Right cardiac atrium (tissue), 5 donors: ENCODE measurements around the gene SLC9A5. TPM values are rescaled to one million over a fixed set of nuclear protein-coding genes. Genes with fewer than 3 reads are reported as not detected.
A peak's percentile ranks its signal among the peaks of the same experiment; 100 is the strongest.

Experiments used
- ATAC-seq, 2 donors: fragments of 200-7000 bp; cut with Tn5 transposase; one replicate each; pipeline versions ENCODE4 v1.8.0 to v1.9.1; 2020; ENCODE audit warnings: moderate library complexity in 2 of 2, mild to moderate bottlenecking in 1 of 2
- DNase-seq, 3 donors: peaks; one replicate each; pipeline ENCODE4 v3.0.0-alpha.2; 2020
- H3K27ac ChIP-seq: one replicate; pipeline ENCODE4 v1.5.1; 2013; ENCODE audit warnings: mild to moderate bottlenecking, low read length, control low read depth, moderate library complexity
- H3K27me3 ChIP-seq: one replicate; pipeline ENCODE4 v1.6.1; 2013; ENCODE audit not compliant: control insufficient read depth, insufficient read depth
- H3K4me1 ChIP-seq: one replicate; pipeline ENCODE4 v1.6.1; 2013; ENCODE audit warnings: low read length; ENCODE audit not compliant: control insufficient read depth, insufficient read depth
- H3K4me3 ChIP-seq: one replicate; pipeline ENCODE4 v1.5.1; 2013; ENCODE audit warnings: low read length, control low read depth
- H3K9me3 ChIP-seq: one replicate; pipeline ENCODE4 v1.6.1; 2013; ENCODE audit warnings: low read length; ENCODE audit not compliant: control insufficient read depth
- WGBS: extraction: QIAGEN DNeasy Blood & Tissue Kit; methylation state at CpG from one replicate; pipeline ENCODE4 v1.1.7; 2013; 5-methylcytosine and 5-hydroxymethylcytosine counted together
- intact Hi-C, 4 donors: fragments of 100-400 bp; cut with DNase I; formaldehyde crosslinking; loops; one replicate each; pipeline versions ENCODE4 v1.11.0 to v1.14.0; 2022 to 2023
- polyA plus RNA-seq: library from polyadenylated mRNA; stranded (reverse); fragments of 200-250 nt; gene quantifications from one replicate; pipeline ENCODE4 v1.2.3, GENCODE V29; 2013
- total RNA-seq, 4 donors: library from RNA; stranded (reverse); fragmentation: NEBNext Ultra II Directional; extraction: Animal tissue kit (Norgen Biotek cat#: 25700); gene quantifications; one replicate each; pipeline ENCODE4 v1.2.1, GENCODE V29; 2021
- donor health status: healthy with polysubstance abuse.
- donor health status: DM: no; HTN: yes; CAD: no.
- donor health status: DM: no; HTN: no; CAD: no.
- donor health status: DM: no; HTN: yes; CAD: no; lungs with severe emphysema.
- donor health status: DM: yes; HTN: yes; CAD: no.

SLC9A5 gene
- total and polyA plus RNA-seq, 5 donors: 1.9 to 2.9 (median 2.3) TPM

DNA sequence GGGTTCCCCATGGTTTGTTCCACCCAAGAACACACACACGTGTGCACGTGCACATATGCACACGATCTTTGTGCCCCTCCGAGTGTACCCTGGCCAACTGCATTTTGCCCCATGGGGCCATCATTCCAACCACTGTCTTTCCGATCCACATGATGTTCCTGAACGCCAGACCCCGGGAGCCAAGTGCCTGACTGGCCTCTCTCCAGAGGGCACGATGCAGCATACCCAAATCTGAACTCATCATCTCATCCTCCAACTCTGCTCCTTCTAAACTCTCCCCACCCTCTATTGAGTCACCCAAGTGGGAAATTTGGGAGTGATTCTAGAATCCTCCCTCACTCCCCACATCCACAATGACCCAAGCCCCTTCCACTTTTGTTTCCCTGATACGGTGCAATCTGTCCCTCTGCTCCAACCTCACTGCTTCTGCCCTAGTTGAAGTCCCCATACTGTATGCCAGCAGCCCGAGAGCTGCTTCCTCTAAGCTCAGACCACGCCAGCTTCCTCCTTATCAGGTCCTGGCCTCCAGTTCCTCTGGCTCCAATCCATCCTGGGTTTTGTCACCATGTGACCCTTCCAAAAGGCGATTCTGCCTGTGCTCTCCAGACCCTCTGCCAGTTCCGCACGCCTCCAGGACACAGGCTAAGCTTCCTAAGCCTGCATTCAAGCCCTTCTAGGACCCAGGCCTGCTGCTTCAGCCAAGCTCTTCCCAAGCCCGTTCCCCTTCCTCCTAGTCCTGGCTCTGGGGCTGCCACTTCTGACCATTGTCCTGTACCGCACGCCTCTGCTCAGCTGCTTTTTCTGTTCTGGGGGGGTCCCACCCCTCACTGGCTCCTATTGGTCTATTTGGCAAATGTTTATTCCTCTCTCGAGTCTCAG, 31.9 kb upstream of the SLC9A5 start:
- Histone ChIP-seq H3K27me3 (no peaks in the 10 kb centered on the region), H3K4me1 (peaks cover 14% of the 10 kb centered on the region), H3K4me3 (no peak overlapping the region), H3K9me3 (no peaks in the 10 kb centered on the region), H3K27ac (peak overlapping the region; percentile 93)
- 24% methylated on average over 18 of the region's 18 CpGs for WGBS
- DNase-seq (peak; percentile 81 to 90 (median 88)), ATAC-seq (peak; percentile 91)
- intact Hi-C loops: no loop called here

GRCh38 chr16:67223992-67224391, 24.8 kb upstream of the SLC9A5 start:
- WGBS: 56% methylated on average over 3 of the region's 3 CpGs
- Histone ChIP-seq H3K9me3 (no peaks in the 10 kb centered on the region), H3K27me3 (no peaks in the 10 kb centered on the region), H3K27ac (no peak overlapping the region), H3K4me3 (no peak overlapping the region), H3K4me1 (peaks cover 9% of the 10 kb centered on the region)
- intact Hi-C loops: no loop called here
- DNase-seq: peak in 1 of 3 donors; percentile 12
- ATAC-seq: no peak

DNA sequence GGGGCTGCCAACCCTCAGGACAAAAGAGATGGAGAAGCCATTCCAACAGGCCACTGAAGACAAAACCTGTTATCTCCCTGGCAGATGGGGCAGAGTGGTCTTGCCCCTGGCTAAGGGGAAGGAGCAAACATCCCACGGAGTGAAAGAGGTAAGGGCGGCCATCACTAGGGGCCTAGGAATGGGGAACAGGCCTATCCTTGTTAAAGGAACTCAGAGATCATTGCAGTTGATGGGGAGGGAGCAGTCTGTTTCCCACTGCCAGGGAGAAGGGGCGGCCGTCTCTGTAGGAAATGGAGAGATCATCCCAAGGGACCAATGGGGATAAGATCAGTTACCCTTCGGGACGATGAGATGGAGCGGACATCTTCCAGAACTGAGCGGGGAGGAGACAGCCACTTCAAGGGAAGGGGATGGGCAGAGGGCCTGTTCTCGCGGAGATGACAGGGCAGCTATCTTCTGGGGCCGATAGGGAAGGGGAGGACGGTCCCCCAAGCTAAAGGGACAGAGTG, 22.4 kb upstream of the SLC9A5 start:
- ATAC-seq (no peak), DNase-seq (no peak)
- no peaks in the 10 kb centered on the region for H3K9me3 ChIP-seq
- H3K4me1 ChIP-seq: peaks cover 9% of the 10 kb centered on the region
- H3K27me3 ChIP-seq: no peaks in the 10 kb centered on the region
- peak overlapping the region; percentile 92 for H3K4me3 ChIP-seq
- 11% methylated on average over 12 of the region's 12 CpGs for WGBS
- peak overlapping the region; percentile 76 for H3K27ac ChIP-seq
- intact Hi-C loops: loop anchor here in 1 of 4 donors (5.0 kb wide), 1 partner anchor 34 kb away; the partner anchor contains the start of genes E2F4 and EXOC3L1

DNA sequence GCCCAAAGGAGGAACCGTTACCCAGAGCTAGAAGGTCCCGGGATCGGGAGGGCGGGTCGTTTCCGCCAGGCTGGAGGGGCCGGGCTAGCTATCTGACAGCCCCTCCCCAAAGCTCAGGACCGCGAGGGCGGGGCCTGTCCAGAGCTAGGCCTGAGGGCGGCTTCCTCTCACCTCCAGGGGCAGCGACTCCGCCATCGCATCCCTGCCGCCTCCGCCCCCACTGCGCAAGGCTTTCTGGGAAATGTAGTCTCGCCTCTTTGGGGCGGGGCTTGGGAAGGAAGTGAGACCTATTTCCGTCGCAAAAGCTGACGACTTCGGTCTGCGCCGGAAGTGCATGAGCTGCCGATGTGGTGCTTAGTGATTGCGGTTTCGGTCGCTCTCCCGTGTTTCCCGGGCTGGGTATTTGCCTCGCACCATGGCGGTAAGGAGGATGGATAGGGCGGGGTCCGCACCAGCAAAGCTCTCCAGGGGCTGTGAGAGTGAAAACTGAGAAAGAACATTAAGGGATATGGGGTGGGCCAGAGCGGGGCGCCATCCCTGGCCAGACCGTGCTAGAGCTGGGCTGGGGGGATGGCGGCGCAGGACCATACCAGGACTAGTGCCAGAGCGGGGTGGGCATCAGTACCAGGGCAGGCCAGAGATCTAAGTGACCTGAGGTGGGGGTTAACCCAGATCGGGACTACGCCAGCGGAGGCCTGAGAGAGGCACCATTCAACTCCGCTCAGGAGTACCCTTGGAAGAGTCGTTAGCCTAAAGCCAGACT, 21.8 kb upstream of the SLC9A5 start, which contains the start of gene TMEM208:
TSS of gene TMEM208 (plus strand) at position 327 of the 763 bp plus-strand sequence. CDS start at position 416, 89 bp downstream.
- DNase-seq (peak; percentile 99), ATAC-seq (peak; percentile 97)
- H3K4me1 ChIP-seq: peaks cover 9% of the 10 kb centered on the region
- peak within 1 kb of the TSS; percentile 92 for H3K4me3 ChIP-seq
- H3K9me3 ChIP-seq: no peaks in the 10 kb centered on the region
- H3K27me3 ChIP-seq: no peaks in the 10 kb centered on the region
- H3K27ac ChIP-seq: peak within 1 kb of the TSS; percentile 76
- intact Hi-C loops: loop anchor here in 1 of 4 donors (5.0 kb wide), 1 partner anchor 35 kb away; the partner anchor contains the start of genes E2F4 and EXOC3L1
- WGBS: under 1% methylated on average over 46 of the region's 46 CpGs

DNA sequence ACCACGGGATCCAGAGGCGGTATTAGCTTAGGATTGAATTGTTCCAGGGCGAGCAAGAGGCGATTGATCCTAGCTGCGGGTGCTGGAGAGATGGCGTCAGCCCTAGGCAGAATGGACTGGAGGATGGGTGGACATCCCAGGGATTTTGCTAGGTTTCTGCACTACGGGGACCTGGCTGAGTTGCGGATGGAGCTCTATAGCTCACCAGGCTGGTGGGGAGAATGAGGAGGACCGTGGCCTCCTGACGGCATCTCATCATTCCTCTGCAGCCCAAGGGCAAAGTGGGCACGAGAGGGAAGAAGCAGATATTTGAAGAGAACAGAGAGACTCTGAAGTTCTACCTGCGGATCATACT, 21.2 kb upstream of the SLC9A5 start:
- intact Hi-C loops: loop anchor here in 1 of 4 donors (5.0 kb wide), 1 partner anchor 35 kb away; the partner anchor contains the start of genes E2F4 and EXOC3L1
- H3K27ac ChIP-seq: no peak overlapping the region
- 12% methylated on average over 12 of the region's 12 CpGs for WGBS

GRCh38 chr16:67228034-67228785, 20.6 kb upstream of the SLC9A5 start:
- no peaks in the 10 kb centered on the region for H3K27me3 ChIP-seq
- peaks cover 9% of the 10 kb centered on the region for H3K4me1 ChIP-seq
- no peak overlapping the region for H3K27ac ChIP-seq
- DNase-seq (peak in 1 of 3 donors; percentile 40), ATAC-seq (no peak)
- intact Hi-C loops: loop anchor here in 1 of 4 donors (5.0 kb wide), 1 partner anchor 36 kb away; the partner anchor contains the start of genes E2F4 and EXOC3L1
- H3K9me3 ChIP-seq: no peaks in the 10 kb centered on the region
- WGBS: 83% methylated on average over 9 of the region's 9 CpGs
- no peak overlapping the region for H3K4me3 ChIP-seq

More for the DNA sequence above, 21.2 kb upstream of the SLC9A5 start:
- no peak for DNase-seq
- Histone ChIP-seq H3K4me3 (peak overlapping the region; percentile 92), H3K27me3 (no peaks in the 10 kb centered on the region), H3K9me3 (no peaks in the 10 kb centered on the region), H3K4me1 (peaks cover 9% of the 10 kb centered on the region)
- ATAC-seq: no peak

DNA sequence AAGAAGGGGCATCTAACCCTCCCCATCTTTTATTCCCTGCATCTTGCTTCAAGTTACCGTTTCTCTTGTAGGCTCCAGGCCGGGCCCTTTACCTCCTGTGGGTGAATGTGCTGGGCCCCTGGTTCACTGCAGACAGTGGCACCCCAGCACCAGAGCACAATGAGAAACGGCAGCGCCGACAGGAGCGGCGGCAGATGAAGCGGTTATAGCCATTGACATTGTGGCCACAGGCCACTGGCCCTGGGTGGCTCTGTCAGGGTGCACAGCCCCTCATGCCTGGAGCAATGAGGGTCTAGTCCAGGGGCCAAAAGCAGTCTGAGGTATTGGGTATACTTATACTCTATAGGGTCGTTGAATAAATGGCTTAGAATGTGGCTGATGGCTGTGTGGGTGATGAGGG, 19.9 kb upstream of the SLC9A5 start:
- 86% methylated on average over 9 of the region's 9 CpGs for WGBS
- H3K27me3 ChIP-seq: no peaks in the 10 kb centered on the region
- no peaks in the 10 kb centered on the region for H3K9me3 ChIP-seq
- H3K4me1 ChIP-seq: peaks cover 9% of the 10 kb centered on the region
- H3K4me3 ChIP-seq: no peak overlapping the region
- ATAC-seq (no peak), DNase-seq (peak in 1 of 3 donors; percentile 53)
- H3K27ac ChIP-seq: no peak overlapping the region
- intact Hi-C loops: loop anchor here in 1 of 4 donors (5.0 kb wide), 1 partner anchor 37 kb away; the partner anchor contains the start of genes E2F4 and EXOC3L1

- H3K27ac ChIP-seq: no peak overlapping the region
- no peaks in the 10 kb centered on the region for H3K27me3 ChIP-seq
- no peaks in the 10 kb centered on the region for H3K9me3 ChIP-seq
- intact Hi-C loops: loop anchor here in 1 of 4 donors (5.0 kb wide), 1 partner anchor 38 kb away; the partner anchor contains the start of genes E2F4 and EXOC3L1
- ATAC-seq: no peak
- no peak overlapping the region for H3K4me3 ChIP-seq
- DNase-seq: peak in 1 of 3 donors; percentile 68
- peaks cover 9% of the 10 kb centered on the region for H3K4me1 ChIP-seq
- 91% methylated on average over 32 of the region's 32 CpGs for WGBS
These were observed 18.6 kb upstream of the SLC9A5 start for GRCh38 chr16:67229906-67230808.

- peak in 2 of 3 donors; percentile 12 to 37 for DNase-seq
- no peak for ATAC-seq
- intact Hi-C loops: no loop called here
- Histone ChIP-seq H3K4me1 (peaks cover 6% of the 10 kb centered on the region), H3K27ac (no peak overlapping the region), H3K27me3 (no peaks in the 10 kb centered on the region), H3K9me3 (no peaks in the 10 kb centered on the region), H3K4me3 (no peak overlapping the region)
- WGBS: 84% methylated on average over 12 of the region's 12 CpGs
These were observed 17.7 kb upstream of the SLC9A5 start for GRCh38 chr16:67230809-67231660.
